Nucleus accumbens (tissue), 56 donors: ENCODE results near the gene KLF5.
A peak's percentile ranks its signal among the peaks of the same experiment; 100 is the strongest.

Experiments used
- DNase-seq, 56 donors: peaks; one replicate each; lab custom pipeline; 2025; lab: John Stamatoyannopoulos, UW

Gene KLF5

GRCh38 chr13:73058432-73058735 is 421 bp upstream of the KLF5 start:
- DNase-seq, result no peak

GRCh38 chr13:73059460-73060250 is 850 bp downstream of the KLF5 start:
- peak in 24 of 56 donors; percentile 14 to 58 (median 32) for DNase-seq

GRCh38 chr13:73060251-73061160 is 1.7 kb downstream of the KLF5 start:
- DNase-seq, result peak in 15 of 56 donors; percentile 3 to 44 (median 14)

GRCh38 chr13:73061473-73061872 is 2.7 kb downstream of the KLF5 start:
- DNase-seq, result no peak

- DNase-seq, result peak in 6 of 56 donors; percentile 7 to 38 (median 21)
Measured at GRCh38 chr13:73061876-73062275, 3.1 kb downstream of the KLF5 start.

GRCh38 chr13:73062468-73062867 is 3.7 kb downstream of the KLF5 start:
- peak in 3 of 56 donors; percentile 28 to 49 (median 42) for DNase-seq

- DNase-seq, result no peak
Measured at GRCh38 chr13:73063166-73063565, 4.4 kb downstream of the KLF5 start.

- no peak for DNase-seq
Measured at GRCh38 chr13:73065036-73065435, 6.2 kb downstream of the KLF5 start.

GRCh38 chr13:73065665-73066340 is 7.0 kb downstream of the KLF5 start:
- no peak for DNase-seq

- DNase-seq, result no peak
Measured at GRCh38 chr13:73069206-73069805, 10.5 kb downstream of the KLF5 start.

- no peak for DNase-seq
Measured at GRCh38 chr13:73070451-73071098, 11.8 kb downstream of the KLF5 start.

- no peak for DNase-seq
Measured at GRCh38 chr13:73072239-73072900, 13.6 kb downstream of the KLF5 start.

GRCh38 chr13:73073050-73073449 is 14.2 kb downstream of the KLF5 start:
- DNase-seq, result no peak

GRCh38 chr13:73074014-73074413 is 15.2 kb downstream of the KLF5 start:
- no peak for DNase-seq

- DNase-seq, result no peak
Measured at GRCh38 chr13:73074926-73075325, 16.1 kb downstream of the KLF5 start.

- no peak for DNase-seq
Measured at GRCh38 chr13:73075546-73075945, 16.7 kb downstream of the KLF5 start.

GRCh38 chr13:73075954-73076353 is 17.1 kb downstream of the KLF5 start:
- no peak for DNase-seq

GRCh38 chr13:73077865-73078264 is 19.1 kb downstream of the KLF5 start:
- DNase-seq, result no peak

- DNase-seq, result no peak
Measured at GRCh38 chr13:73079359-73079758, 20.6 kb downstream of the KLF5 start.
